ENCODE results near the gene ATE1.
"Not testable (repeated sequence)": the region's sequence is repeated elsewhere in the genome, so short reads cannot be mapped to it uniquely, and the experiment has no call there.

ATE1 gene

GRCh38 chr10:121781101-121781500, 146.7 kb downstream of the ATE1 start:
- no peak for DNase-seq

GRCh38 chr10:121774813-121775212, 153.0 kb downstream of the ATE1 start:
- no peak for DNase-seq

GRCh38 chr10:121774404-121774803, 153.4 kb downstream of the ATE1 start:
- DNase-seq, result no peak

GRCh38 chr10:121772884-121773283, 154.9 kb downstream of the ATE1 start:
- DNase-seq, result no peak

- DNase-seq, result no peak
These were observed 155.4 kb downstream of the ATE1 start for GRCh38 chr10:121772406-121772805.

GRCh38 chr10:121771966-121772365, 155.9 kb downstream of the ATE1 start:
- no peak for DNase-seq

GRCh38 chr10:121766426-121766825, 161.4 kb downstream of the ATE1 start:
- no peak for DNase-seq

- DNase-seq, result no peak
These were observed 162.6 kb downstream of the ATE1 start for GRCh38 chr10:121765204-121765603.

GRCh38 chr10:121764233-121764942, 163.4 kb downstream of the ATE1 start:
- no peak for DNase-seq

- not testable (repeated sequence) for DNase-seq
These were observed 170.6 kb downstream of the ATE1 start for GRCh38 chr10:121757241-121757640.

GRCh38 chr10:121755496-121755895, 172.3 kb downstream of the ATE1 start:
- DNase-seq, result not testable (repeated sequence)

- DNase-seq, result no peak
These were observed 173.2 kb downstream of the ATE1 start for GRCh38 chr10:121754666-121755065.

- no peak for DNase-seq
These were observed 173.9 kb downstream of the ATE1 start for GRCh38 chr10:121753726-121754476.

GRCh38 chr10:121751191-121751760, 176.6 kb downstream of the ATE1 start:
- no peak for DNase-seq

- DNase-seq, result no peak
These were observed 180.6 kb downstream of the ATE1 start for GRCh38 chr10:121747163-121747775.

GRCh38 chr10:121741248-121741792, 186.5 kb downstream of the ATE1 start:
- DNase-seq, result no peak

GRCh38 chr10:121740069-121740468, 187.8 kb downstream of the ATE1 start:
- DNase-seq, result no peak

GRCh38 chr10:121739114-121739513, 188.7 kb downstream of the ATE1 start:
- no peak for DNase-seq

GRCh38 chr10:121736315-121737130, 191.3 kb downstream of the ATE1 start:
- DNase-seq, result no peak

- DNase-seq, result no peak
These were observed 192.6 kb downstream of the ATE1 start for GRCh38 chr10:121735263-121735662.

GRCh38 chr10:121734589-121735045, 193.2 kb downstream of the ATE1 start:
- no peak for DNase-seq
